ENCODE results near the gene NR2F2.

- TF ChIP-seq EP300 (IDR thresholded peaks at IDR 0.05; ENCODE audit: low read depth) (no peak), POLR2AphosphoS5 (IDR thresholded peaks at IDR 0.05) (no peak), POLR2A (IDR thresholded peaks at IDR 0.05) (no peak), CTCF (IDR thresholded peaks at IDR 0.05) (no peak)
These were observed 36.0 kb downstream of the NR2F2 start for GRCh38 chr15:96366526-96366877.

Measured in transverse colon (tissue), 4 donors.